ENCODE measurements around the gene RAD51B.

Gene RAD51B

GRCh38 chr14:68343534-68344118 is 524.0 kb downstream of the RAD51B start:
- no peaks in the 10 kb centered on the region for H3K27me3 ChIP-seq (ENCODE audit: insufficient read depth, poor library complexity, severe bottlenecking)
- no peak for DNase-seq (ENCODE audit: low read depth in 1 of 2, low spot score in 1 of 2)
- no peak for TF ChIP-seq REST (IDR thresholded peaks at IDR 0.05; ENCODE audit: insufficient replicate concordance, low read depth)
- TF ChIP-seq GABPA (IDR thresholded peaks at IDR 0.05; ENCODE audit: low read depth) = no peak
- TF ChIP-seq SPI1 (IDR thresholded peaks at IDR 0.05; ENCODE audit: borderline replicate concordance, low read depth) = no peak
- TF ChIP-seq POLR2AphosphoS5 (IDR thresholded peaks at IDR 0.05; ENCODE audit: low read depth) = no peak
- no peak for TF ChIP-seq CTCF (IDR thresholded peaks at IDR 0.05; ENCODE audit: insufficient read depth, low read length)
- no peak overlapping the region for H3K27ac ChIP-seq (replicated peaks)
- H3K4me3 ChIP-seq (replicated peaks; ENCODE audit: insufficient read depth, low read length) = no peak overlapping the region

GRCh38 chr14:68345738-68346137 is 526.2 kb downstream of the RAD51B start:
- DNase-seq (ENCODE audit: low read depth in 1 of 2, low spot score in 1 of 2) = no peak
- no peak overlapping the region for H3K27ac ChIP-seq (replicated peaks)
- TF ChIP-seq REST (IDR thresholded peaks at IDR 0.05; ENCODE audit: insufficient replicate concordance, low read depth) (no peak), POLR2AphosphoS5 (IDR thresholded peaks at IDR 0.05; ENCODE audit: low read depth) (no peak), CTCF (IDR thresholded peaks at IDR 0.05; ENCODE audit: insufficient read depth, low read length) (no peak), SPI1 (IDR thresholded peaks at IDR 0.05; ENCODE audit: borderline replicate concordance, low read depth) (no peak), GABPA (IDR thresholded peaks at IDR 0.05; ENCODE audit: low read depth) (no peak)
- no peaks in the 10 kb centered on the region for H3K27me3 ChIP-seq (ENCODE audit: insufficient read depth, poor library complexity, severe bottlenecking)
- H3K4me3 ChIP-seq (replicated peaks; ENCODE audit: insufficient read depth, low read length) = no peak overlapping the region

GRCh38 chr14:68346556-68347343 is 527.2 kb downstream of the RAD51B start:
- no peaks in the 10 kb centered on the region for H3K27me3 ChIP-seq (ENCODE audit: insufficient read depth, poor library complexity, severe bottlenecking)
- no peak overlapping the region for H3K27ac ChIP-seq (replicated peaks)
- H3K4me3 ChIP-seq (replicated peaks; ENCODE audit: insufficient read depth, low read length) = no peak overlapping the region
- DNase-seq (ENCODE audit: low read depth in 1 of 2, low spot score in 1 of 2) = no peak
- TF ChIP-seq POLR2AphosphoS5 (IDR thresholded peaks at IDR 0.05; ENCODE audit: low read depth) (no peak), CTCF (IDR thresholded peaks at IDR 0.05; ENCODE audit: insufficient read depth, low read length) (no peak), REST (IDR thresholded peaks at IDR 0.05; ENCODE audit: insufficient replicate concordance, low read depth) (no peak)

Measured in HL-60 (cell line).